Neuron (in vitro differentiated cells): ENCODE results near the gene LRRC4.

Experiments used
- H2AFZ ChIP-seq: one replicate; pipeline ENCODE4 v1.6.1; 2013; ENCODE audit warnings: low read depth, mild to moderate bottlenecking, inconsistent platforms, low read length, moderate library complexity
- H3K27me3 ChIP-seq: one replicate; pipeline ENCODE4 v1.6.1; 2013; ENCODE audit warnings: low read length; ENCODE audit not compliant: insufficient read depth
- H3K36me3 ChIP-seq: one replicate; pipeline ENCODE4 v1.6.1; 2013; ENCODE audit warnings: low read length; ENCODE audit not compliant: insufficient read depth
- H3K4me1 ChIP-seq: one replicate; pipeline ENCODE4 v1.6.1; 2013; ENCODE audit warnings: low read length; ENCODE audit not compliant: insufficient read depth
- H3K4me3 ChIP-seq: 2 replicates; pipeline ENCODE4 v1.5.1; 2013; ENCODE audit warnings: mild to moderate bottlenecking, low read length, moderate library complexity
- H3K9me3 ChIP-seq: one replicate; pipeline ENCODE4 v1.6.1; 2013; ENCODE audit warnings: low read length

The LRRC4 gene

GRCh38 chr7:127993987-127994386 is 37.2 kb downstream of the LRRC4 start:
- H3K4me1 ChIP-seq: peaks cover 25% of the 10 kb centered on the region
- peaks cover 19% of the 10 kb centered on the region for H3K36me3 ChIP-seq
- H3K9me3 ChIP-seq: no peaks in the 10 kb centered on the region
- no peaks in the 10 kb centered on the region for H3K27me3 ChIP-seq
- no peak overlapping the region for H2AFZ ChIP-seq
- no peak overlapping the region for H3K4me3 ChIP-seq

- Histone ChIP-seq H3K4me1 (peaks cover 25% of the 10 kb centered on the region), H3K4me3 (no peak overlapping the region), H3K9me3 (no peaks in the 10 kb centered on the region), H3K27me3 (no peaks in the 10 kb centered on the region), H3K36me3 (peaks cover 19% of the 10 kb centered on the region), H2AFZ (no peak overlapping the region)
These were observed 37.9 kb downstream of the LRRC4 start for GRCh38 chr7:127993317-127993716.

- Histone ChIP-seq H3K4me3 (no peak overlapping the region), H3K9me3 (no peaks in the 10 kb centered on the region), H2AFZ (no peak overlapping the region), H3K27me3 (no peaks in the 10 kb centered on the region), H3K4me1 (no peaks in the 10 kb centered on the region), H3K36me3 (peaks cover 16% of the 10 kb centered on the region)
These were observed 42.5 kb downstream of the LRRC4 start for GRCh38 chr7:127988751-127989150.

GRCh38 chr7:127986581-127987521 is 44.4 kb downstream of the LRRC4 start:
- peaks cover 11% of the 10 kb centered on the region for H3K36me3 ChIP-seq
- no peaks in the 10 kb centered on the region for H3K27me3 ChIP-seq

GRCh38 chr7:127983804-127984332 is 47.4 kb downstream of the LRRC4 start:
- Histone ChIP-seq H2AFZ (no peak overlapping the region), H3K9me3 (peaks cover 2% of the 10 kb centered on the region), H3K4me3 (no peak overlapping the region), H3K27me3 (no peaks in the 10 kb centered on the region), H3K36me3 (no peaks in the 10 kb centered on the region), H3K4me1 (no peaks in the 10 kb centered on the region)

More at GRCh38 chr7:127986581-127987521, 44.4 kb downstream of the LRRC4 start:
- Histone ChIP-seq H2AFZ (no peak overlapping the region), H3K9me3 (no peaks in the 10 kb centered on the region), H3K4me3 (no peak overlapping the region), H3K4me1 (no peaks in the 10 kb centered on the region)

- H3K36me3 ChIP-seq: no peaks in the 10 kb centered on the region
These were observed 49.3 kb downstream of the LRRC4 start for GRCh38 chr7:127981965-127982364.

GRCh38 chr7:127980901-127981300 is 50.3 kb downstream of the LRRC4 start:
- Histone ChIP-seq H3K4me1 (peaks cover 11% of the 10 kb centered on the region), H3K36me3 (no peaks in the 10 kb centered on the region), H2AFZ (no peak overlapping the region), H3K9me3 (peaks cover 5% of the 10 kb centered on the region), H3K4me3 (no peak overlapping the region), H3K27me3 (no peaks in the 10 kb centered on the region)

More at GRCh38 chr7:127981965-127982364, 49.3 kb downstream of the LRRC4 start:
- Histone ChIP-seq H3K4me3 (no peak overlapping the region), H3K4me1 (peaks cover under 1% of the 10 kb centered on the region), H3K27me3 (no peaks in the 10 kb centered on the region), H2AFZ (no peak overlapping the region), H3K9me3 (peaks cover 5% of the 10 kb centered on the region)

- no peaks in the 10 kb centered on the region for H3K36me3 ChIP-seq
- peaks cover 23% of the 10 kb centered on the region for H3K4me1 ChIP-seq
- peaks cover 5% of the 10 kb centered on the region for H3K9me3 ChIP-seq
- no peaks in the 10 kb centered on the region for H3K27me3 ChIP-seq
- no peak overlapping the region for H3K4me3 ChIP-seq
- no peak overlapping the region for H2AFZ ChIP-seq
These were observed 51.5 kb downstream of the LRRC4 start for GRCh38 chr7:127979728-127980126.

GRCh38 chr7:127979113-127979727 is 52.0 kb downstream of the LRRC4 start:
- Histone ChIP-seq H3K4me3 (no peak overlapping the region), H3K9me3 (peaks cover 5% of the 10 kb centered on the region), H3K27me3 (no peaks in the 10 kb centered on the region), H2AFZ (no peak overlapping the region), H3K36me3 (no peaks in the 10 kb centered on the region), H3K4me1 (peaks cover 28% of the 10 kb centered on the region)

GRCh38 chr7:127978421-127978820 is 52.8 kb downstream of the LRRC4 start:
- Histone ChIP-seq H3K27me3 (no peaks in the 10 kb centered on the region), H3K4me3 (no peak overlapping the region), H3K36me3 (no peaks in the 10 kb centered on the region), H3K9me3 (peaks cover 5% of the 10 kb centered on the region), H2AFZ (no peak overlapping the region), H3K4me1 (peaks cover 36% of the 10 kb centered on the region)
